ENCODE results near the gene STN1.
A peak's percentile ranks its signal among the peaks of the same experiment; 100 is the strongest.

Gene STN1

GRCh38 chr10:103872137-103872931, 45.6 kb downstream of the STN1 start:
- Mint-ChIP-seq H3K27me3 (no peaks in the 10 kb centered on the region), H3K27ac (no peak overlapping the region), H3K36me3 (peaks cover 6% of the 10 kb centered on the region), H3K9me3 (no peaks in the 10 kb centered on the region), H3K4me3 (no peak overlapping the region), H3K4me1 (no peaks in the 10 kb centered on the region)
- ATAC-seq, result no peak

- no peak overlapping the region for H3K27ac Mint-ChIP-seq
- H3K36me3 Mint-ChIP-seq, result peaks cover 6% of the 10 kb centered on the region
- no peaks in the 10 kb centered on the region for H3K4me1 Mint-ChIP-seq
- H3K27me3 Mint-ChIP-seq, result no peaks in the 10 kb centered on the region
- peaks cover under 1% of the 10 kb centered on the region for H3K9me3 Mint-ChIP-seq
- no peak overlapping the region for H3K4me3 Mint-ChIP-seq
- ATAC-seq, result no peak
These were observed 47.0 kb downstream of the STN1 start for GRCh38 chr10:103871006-103871405.

- no peak for ATAC-seq
- H3K9me3 Mint-ChIP-seq, result peaks cover 2% of the 10 kb centered on the region
- no peak overlapping the region for H3K4me3 Mint-ChIP-seq
- H3K27me3 Mint-ChIP-seq, result no peaks in the 10 kb centered on the region
- H3K36me3 Mint-ChIP-seq, result peaks cover 6% of the 10 kb centered on the region
- no peak overlapping the region for H3K27ac Mint-ChIP-seq
- no peaks in the 10 kb centered on the region for H3K4me1 Mint-ChIP-seq
These were observed 47.5 kb downstream of the STN1 start for GRCh38 chr10:103870516-103870915.

GRCh38 chr10:103869336-103869735, 48.6 kb downstream of the STN1 start:
- Mint-ChIP-seq H3K27me3 (no peaks in the 10 kb centered on the region), H3K36me3 (peaks cover 13% of the 10 kb centered on the region), H3K4me1 (no peaks in the 10 kb centered on the region), H3K27ac (no peak overlapping the region), H3K4me3 (no peak overlapping the region), H3K9me3 (peaks cover 10% of the 10 kb centered on the region)
- ATAC-seq, result no peak

GRCh38 chr10:103868200-103868599, 49.8 kb downstream of the STN1 start:
- H3K4me1 Mint-ChIP-seq, result no peaks in the 10 kb centered on the region
- H3K27ac Mint-ChIP-seq, result no peak overlapping the region
- H3K27me3 Mint-ChIP-seq, result no peaks in the 10 kb centered on the region
- H3K36me3 Mint-ChIP-seq, result peaks cover 22% of the 10 kb centered on the region
- H3K9me3 Mint-ChIP-seq, result peaks cover 15% of the 10 kb centered on the region
- H3K4me3 Mint-ChIP-seq, result no peak overlapping the region
- no peak for ATAC-seq

GRCh38 chr10:103861505-103861904, 56.5 kb downstream of the STN1 start:
- Mint-ChIP-seq H3K4me1 (peaks cover 10% of the 10 kb centered on the region), H3K4me3 (no peak overlapping the region), H3K9me3 (peaks cover 15% of the 10 kb centered on the region), H3K27me3 (peaks cover 10% of the 10 kb centered on the region), H3K36me3 (peaks cover 20% of the 10 kb centered on the region), H3K27ac (no peak overlapping the region)
- no peak for ATAC-seq

GRCh38 chr10:103859161-103860086, 58.6 kb downstream of the STN1 start:
- Mint-ChIP-seq H3K4me3 (no peak overlapping the region), H3K27ac (no peak overlapping the region), H3K27me3 (peaks cover 23% of the 10 kb centered on the region), H3K9me3 (peaks cover 5% of the 10 kb centered on the region), H3K4me1 (peaks cover 14% of the 10 kb centered on the region), H3K36me3 (peaks cover 13% of the 10 kb centered on the region)
- ATAC-seq, result peak; percentile 68

- Mint-ChIP-seq H3K4me1 (peaks cover 20% of the 10 kb centered on the region), H3K36me3 (peaks cover 5% of the 10 kb centered on the region), H3K27me3 (peaks cover 34% of the 10 kb centered on the region), H3K27ac (no peak overlapping the region), H3K4me3 (no peak overlapping the region), H3K9me3 (no peaks in the 10 kb centered on the region)
- ATAC-seq, result no peak
These were observed 59.6 kb downstream of the STN1 start for GRCh38 chr10:103858360-103858759.

GRCh38 chr10:103856797-103857170, 61.2 kb downstream of the STN1 start:
- Mint-ChIP-seq H3K27ac (no peak overlapping the region), H3K27me3 (peaks cover 50% of the 10 kb centered on the region), H3K4me3 (no peak overlapping the region), H3K4me1 (peaks cover 20% of the 10 kb centered on the region), H3K36me3 (no peaks in the 10 kb centered on the region), H3K9me3 (no peaks in the 10 kb centered on the region)
- no peak for ATAC-seq

- H3K4me3 Mint-ChIP-seq, result no peak overlapping the region
- H3K36me3 Mint-ChIP-seq, result no peaks in the 10 kb centered on the region
- peaks cover 51% of the 10 kb centered on the region for H3K27me3 Mint-ChIP-seq
- ATAC-seq, result no peak
- H3K4me1 Mint-ChIP-seq, result peaks cover 20% of the 10 kb centered on the region
- no peak overlapping the region for H3K27ac Mint-ChIP-seq
- no peaks in the 10 kb centered on the region for H3K9me3 Mint-ChIP-seq
These were observed 61.9 kb downstream of the STN1 start for GRCh38 chr10:103855852-103856796.

- Mint-ChIP-seq H3K9me3 (no peaks in the 10 kb centered on the region), H3K4me1 (peaks cover 20% of the 10 kb centered on the region), H3K27me3 (peaks cover 58% of the 10 kb centered on the region), H3K4me3 (peak within 1 kb of the TSS; percentile 71), H3K27ac (no peak within 1 kb of the TSS), H3K36me3 (no peaks in the 10 kb centered on the region)
- ATAC-seq, result peak; percentile 40
These were observed 62.6 kb downstream of the STN1 start, which contains the start of gene SH3PXD2A for GRCh38 chr10:103855424-103855823. Gene SH3PXD2A, minus strand, starts transcription at chr10:103855576. Its CDS starts 310 bp downstream, at chr10:103855266.

- Mint-ChIP-seq H3K27ac (no peak overlapping the region), H3K36me3 (no peaks in the 10 kb centered on the region), H3K27me3 (peaks cover 64% of the 10 kb centered on the region), H3K4me3 (peak overlapping the region; percentile 71), H3K4me1 (peaks cover 18% of the 10 kb centered on the region), H3K9me3 (no peaks in the 10 kb centered on the region)
- ATAC-seq, result peak; percentile 55
These were observed 63.1 kb downstream of the STN1 start for GRCh38 chr10:103854686-103855391.

GRCh38 chr10:103854265-103854685, 63.7 kb downstream of the STN1 start:
- ATAC-seq, result no peak
- H3K36me3 Mint-ChIP-seq, result no peaks in the 10 kb centered on the region
- peak overlapping the region; percentile 71 for H3K4me3 Mint-ChIP-seq
- no peak overlapping the region for H3K27ac Mint-ChIP-seq
- H3K4me1 Mint-ChIP-seq, result peaks cover 12% of the 10 kb centered on the region
- H3K9me3 Mint-ChIP-seq, result no peaks in the 10 kb centered on the region
- peaks cover 70% of the 10 kb centered on the region for H3K27me3 Mint-ChIP-seq
